ENCODE measurements around the gene NCOA3. TPM values are rescaled to one million over a fixed set of nuclear protein-coding genes. Genes with fewer than 3 reads are reported as not detected.

The NCOA3 gene
- total RNA-seq, 2 experiments from 2014 or later = 58.1 to 66.4 TPM

- peaks cover 10% of the 10 kb centered on the region for H3K36me3 Mint-ChIP-seq
Observed at GRCh38 chr20:47689731-47690130, 188.0 kb downstream of the NCOA3 start.

DNA sequence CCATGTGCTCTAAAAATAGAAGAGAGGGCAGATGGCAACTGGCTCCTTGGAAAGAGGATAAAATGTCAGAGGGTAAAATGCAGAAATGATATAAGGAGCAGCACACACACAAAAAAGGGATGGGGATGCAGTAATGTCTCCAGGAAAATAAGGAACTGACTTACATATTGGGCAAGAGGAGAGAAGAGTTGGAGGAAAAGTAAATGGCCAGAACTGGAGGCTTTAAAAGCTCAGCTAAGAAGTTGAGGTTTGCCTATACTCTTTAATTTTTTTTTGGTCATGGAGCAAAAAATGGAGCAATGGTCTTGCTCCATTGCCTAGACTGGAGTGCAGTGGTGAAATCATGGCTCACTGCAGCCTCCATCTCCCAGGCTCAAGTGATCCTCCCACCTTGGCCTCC is 189.9 kb downstream of the NCOA3 start:
- Mint-ChIP-seq H3K27me3 (no peaks in the 10 kb centered on the region), H3K27ac (no peak overlapping the region), H3K9me3 (peaks cover 23% of the 10 kb centered on the region), H3K4me3 (no peak overlapping the region), H3K36me3 (peaks cover 10% of the 10 kb centered on the region), H3K4me1 (peaks cover 3% of the 10 kb centered on the region)
- no peak for DNase-seq

More at GRCh38 chr20:47689731-47690130, 188.0 kb downstream of the NCOA3 start:
- H3K9me3 Mint-ChIP-seq = peaks cover 23% of the 10 kb centered on the region
- H3K27me3 Mint-ChIP-seq = no peaks in the 10 kb centered on the region
- no peak overlapping the region for H3K27ac Mint-ChIP-seq
- DNase-seq = no peak
- no peak overlapping the region for H3K4me3 Mint-ChIP-seq
- no peaks in the 10 kb centered on the region for H3K4me1 Mint-ChIP-seq

- peaks cover 23% of the 10 kb centered on the region for H3K9me3 Mint-ChIP-seq
- H3K36me3 Mint-ChIP-seq = peaks cover 10% of the 10 kb centered on the region
- H3K27ac Mint-ChIP-seq = no peak overlapping the region
- H3K4me3 Mint-ChIP-seq = no peak overlapping the region
- H3K4me1 Mint-ChIP-seq = peaks cover 3% of the 10 kb centered on the region
- no peaks in the 10 kb centered on the region for H3K27me3 Mint-ChIP-seq
- no peak for DNase-seq
Observed at GRCh38 chr20:47694021-47694818, 192.5 kb downstream of the NCOA3 start.

DNA sequence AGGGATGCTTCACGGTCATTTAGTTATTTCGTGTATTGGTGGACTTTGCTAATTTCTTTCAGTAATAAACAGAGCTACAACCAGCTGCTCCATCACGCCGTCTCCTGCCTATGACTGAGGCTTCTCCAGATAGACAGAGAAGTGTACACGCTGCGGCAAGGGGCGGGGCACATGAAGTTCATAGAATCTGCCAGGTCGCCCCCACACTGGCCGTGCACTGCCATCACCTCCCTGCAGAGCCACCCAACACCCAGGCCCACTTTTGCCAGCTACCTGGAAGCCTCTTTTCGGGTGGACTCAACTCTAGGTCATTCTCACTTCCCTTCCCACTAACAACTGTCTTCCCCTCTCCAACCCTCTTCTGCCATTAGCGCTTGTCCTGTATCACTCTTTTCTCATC is 195.2 kb downstream of the NCOA3 start:
- Mint-ChIP-seq H3K9me3 (peaks cover 11% of the 10 kb centered on the region), H3K4me3 (no peak overlapping the region), H3K27me3 (no peaks in the 10 kb centered on the region), H3K4me1 (peaks cover 3% of the 10 kb centered on the region), H3K36me3 (no peaks in the 10 kb centered on the region), H3K27ac (no peak overlapping the region)
- no peak for DNase-seq

- Mint-ChIP-seq H3K36me3 (no peaks in the 10 kb centered on the region), H3K4me3 (no peak overlapping the region), H3K27ac (no peak overlapping the region), H3K4me1 (peaks cover 3% of the 10 kb centered on the region), H3K9me3 (peaks cover 4% of the 10 kb centered on the region), H3K27me3 (no peaks in the 10 kb centered on the region)
- no peak for DNase-seq
Observed at GRCh38 chr20:47698142-47698541, 196.5 kb downstream of the NCOA3 start.

DNA sequence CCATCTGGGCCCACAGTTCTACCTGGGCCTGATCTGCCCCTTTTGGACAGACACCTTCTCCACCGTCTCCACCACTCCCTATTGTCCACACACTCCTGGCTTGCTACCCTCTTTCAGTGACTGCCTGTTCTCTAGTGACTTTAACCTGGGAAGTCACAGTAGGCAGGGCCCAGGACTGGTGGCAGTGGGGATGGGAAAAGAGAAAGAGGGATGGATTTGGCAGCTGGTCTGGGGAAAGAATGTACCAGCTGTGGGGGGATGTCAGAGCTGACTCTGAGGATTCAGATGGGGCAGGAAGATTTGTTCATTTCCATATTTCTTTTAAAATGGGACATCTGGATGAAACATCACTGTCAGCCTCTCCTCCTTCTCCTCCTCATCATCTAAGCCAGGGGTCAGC is 198.1 kb downstream of the NCOA3 start:
- no peak for DNase-seq
- peaks cover 3% of the 10 kb centered on the region for H3K4me1 Mint-ChIP-seq
- no peaks in the 10 kb centered on the region for H3K36me3 Mint-ChIP-seq
- H3K27me3 Mint-ChIP-seq = no peaks in the 10 kb centered on the region
- H3K9me3 Mint-ChIP-seq = no peaks in the 10 kb centered on the region
- H3K27ac Mint-ChIP-seq = no peak overlapping the region
- no peak overlapping the region for H3K4me3 Mint-ChIP-seq

- Mint-ChIP-seq H3K9me3 (no peaks in the 10 kb centered on the region), H3K27me3 (no peaks in the 10 kb centered on the region), H3K4me3 (no peak overlapping the region), H3K27ac (no peak overlapping the region), H3K4me1 (peaks cover under 1% of the 10 kb centered on the region), H3K36me3 (no peaks in the 10 kb centered on the region)
- no peak for DNase-seq
Observed at GRCh38 chr20:47700327-47700726, 198.6 kb downstream of the NCOA3 start.

- no peak for DNase-seq
- Mint-ChIP-seq H3K4me3 (no peak overlapping the region), H3K36me3 (no peaks in the 10 kb centered on the region)
Observed at GRCh38 chr20:47701612-47702011, 199.9 kb downstream of the NCOA3 start.

DNA sequence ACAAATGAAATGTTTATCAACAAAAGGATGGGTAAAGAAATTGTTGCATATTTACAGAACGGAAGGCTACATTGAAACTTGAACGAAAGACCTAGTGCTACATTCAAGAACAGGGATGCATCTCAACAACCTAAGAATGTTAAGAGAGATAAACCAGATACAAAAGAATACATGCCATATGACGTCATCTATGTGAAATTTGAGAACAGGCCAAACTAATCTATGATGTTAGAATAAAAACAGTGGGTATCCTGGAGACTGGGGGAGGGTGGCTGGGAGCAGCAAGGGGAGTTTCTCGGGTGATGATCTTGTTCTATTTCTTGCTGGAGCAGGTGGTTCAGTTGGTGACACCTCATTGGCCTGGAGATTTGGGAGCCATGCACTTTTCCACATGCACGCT is 202.1 kb downstream of the NCOA3 start:
- DNase-seq = no peak
- no peaks in the 10 kb centered on the region for H3K9me3 Mint-ChIP-seq
- H3K4me1 Mint-ChIP-seq = no peaks in the 10 kb centered on the region
- H3K27me3 Mint-ChIP-seq = no peaks in the 10 kb centered on the region
- H3K27ac Mint-ChIP-seq = no peak overlapping the region
- no peaks in the 10 kb centered on the region for H3K36me3 Mint-ChIP-seq
- H3K4me3 Mint-ChIP-seq = no peak overlapping the region

More at GRCh38 chr20:47701612-47702011, 199.9 kb downstream of the NCOA3 start:
- Mint-ChIP-seq H3K27me3 (no peaks in the 10 kb centered on the region), H3K4me1 (no peaks in the 10 kb centered on the region), H3K27ac (no peak overlapping the region), H3K9me3 (no peaks in the 10 kb centered on the region)

- Mint-ChIP-seq H3K27ac (no peak overlapping the region), H3K9me3 (no peaks in the 10 kb centered on the region), H3K4me3 (no peak overlapping the region), H3K4me1 (no peaks in the 10 kb centered on the region), H3K36me3 (no peaks in the 10 kb centered on the region), H3K27me3 (peaks cover 3% of the 10 kb centered on the region)
- no peak for DNase-seq
Observed at GRCh38 chr20:47704746-47705496, 203.2 kb downstream of the NCOA3 start.

- Mint-ChIP-seq H3K36me3 (no peaks in the 10 kb centered on the region), H3K27ac (no peak overlapping the region), H3K4me1 (no peaks in the 10 kb centered on the region), H3K27me3 (peaks cover 3% of the 10 kb centered on the region), H3K9me3 (no peaks in the 10 kb centered on the region), H3K4me3 (no peak overlapping the region)
- DNase-seq = no peak
Observed at GRCh38 chr20:47705497-47705856, 203.8 kb downstream of the NCOA3 start.

GRCh38 chr20:47706345-47706744 is 204.7 kb downstream of the NCOA3 start:
- Mint-ChIP-seq H3K9me3 (no peaks in the 10 kb centered on the region), H3K27ac (no peak overlapping the region), H3K4me3 (no peak overlapping the region), H3K27me3 (peaks cover 3% of the 10 kb centered on the region), H3K4me1 (no peaks in the 10 kb centered on the region), H3K36me3 (no peaks in the 10 kb centered on the region)
- DNase-seq = no peak

Other genes with a start within 250 kb of the NCOA3 start
- gene ZMYND8, start 145.2 kb upstream of the NCOA3 start, total RNA-seq = 10 to 100 TPM; 28.8 to 29.8 TPM

Data from activated naive CD8-positive, alpha-beta T cell treated with anti-CD3 and anti-CD28 coated beads for 36 hours (primary cell).